ENCODE results near the gene ATRIP.
"Not testable (repeated sequence)": the region's sequence is repeated elsewhere in the genome, so short reads cannot be mapped to it uniquely, and the experiment has no call there.

ATRIP gene

GRCh38 chr3:48476426-48477053, 30.0 kb downstream of the ATRIP start:
- TF ChIP-seq ZNF544 (tag by site-specific recombination; IDR thresholded peaks at IDR 0.05): no peak
- no peak for TF ChIP-seq ZNF561 (tag by site-specific recombination; IDR thresholded peaks at IDR 0.05; ENCODE audit: borderline replicate concordance)
- no peak for TF ChIP-seq ZNF2 (tag by site-specific recombination; IDR thresholded peaks at IDR 0.05)
- TF ChIP-seq MEIS1 (CRISPR knock-in tag; IDR thresholded peaks at IDR 0.05; ENCODE audit: borderline replicate concordance): no peak
- no peak for TF ChIP-seq ZNF280D (tag by site-specific recombination; IDR thresholded peaks at IDR 0.05)
- no peak for TF ChIP-seq ZNF747 (tag by site-specific recombination; IDR thresholded peaks at IDR 0.05)
- no peak for TF ChIP-seq ZNF610 (tag by site-specific recombination; IDR thresholded peaks at IDR 0.05; ENCODE audit: borderline replicate concordance)
- TF ChIP-seq OVOL3 (tag by site-specific recombination; IDR thresholded peaks at IDR 0.05): no peak
- no peak for TF ChIP-seq ZNF292 (tag by site-specific recombination; IDR thresholded peaks at IDR 0.05; ENCODE audit: borderline replicate concordance, low read depth)
- Histone ChIP-seq H3K4me1 (ENCODE audit: control insufficient read depth, insufficient read depth, low read length) (no peaks in the 10 kb centered on the region), H3K4me3 (ENCODE audit: low read depth, low read length) (no peak overlapping the region), H3K9me3 (ENCODE audit: control insufficient read depth, insufficient read depth, low read depth, low read length) (no peaks in the 10 kb centered on the region), H3K36me3 (ENCODE audit: control insufficient read depth in 2 of 2, insufficient read depth in 1 of 2, low read length in 2 of 2) (no peaks in the 10 kb centered on the region; a peak in 1 of 3 replicates), H3K27ac (ENCODE audit: extremely low read depth, low read depth, low read length) (no peak overlapping the region)
- ChIA-PET POLR2A (interaction anchor here (0.5 kb wide), 1 partner anchor 855 kb away, joined by 3 read pairs; no protein-coding TSS in a partner anchor), CTCF (interaction anchor here (0.6 kb wide), 1 partner anchor 288 kb away, joined by 3 read pairs; the partner anchor contains the start of gene CDC25A)

- Histone ChIP-seq H3K9me3 (ENCODE audit: control insufficient read depth, insufficient read depth, low read depth, low read length) (no peaks in the 10 kb centered on the region), H3K4me3 (ENCODE audit: low read depth, low read length) (no peak overlapping the region), H3K27ac (ENCODE audit: extremely low read depth, low read depth, low read length) (no peak overlapping the region), H3K4me1 (ENCODE audit: control insufficient read depth, insufficient read depth, low read length) (no peaks in the 10 kb centered on the region), H3K36me3 (ENCODE audit: control insufficient read depth in 2 of 2, insufficient read depth in 1 of 2, low read length in 2 of 2) (no peaks in the 10 kb centered on the region)
- POLR2A ChIA-PET: no interaction called here
- TF ChIP-seq EGR2 (tag by site-specific recombination; IDR thresholded peaks at IDR 0.05; ENCODE audit: low read depth) (peak; percentile 4; the same call in 1 of the 2 replicates), SETDB1 (IDR thresholded peaks at IDR 0.05; ENCODE audit: insufficient read length, low read length) (no peak)
- CTCF ChIA-PET: no interaction called here
These were observed 31.5 kb downstream of the ATRIP start for GRCh38 chr3:48477959-48478520.

GRCh38 chr3:48478626-48479555, 32.4 kb downstream of the ATRIP start:
- TF ChIP-seq BCL6B (tag by site-specific recombination; IDR thresholded peaks at IDR 0.05) (no peak), ZNF785 (tag by site-specific recombination; IDR thresholded peaks at IDR 0.05) (no peak), ZNF10 (tag by site-specific recombination; IDR thresholded peaks at IDR 0.05) (no peak), PBX3 (CRISPR knock-in tag; IDR thresholded peaks at IDR 0.05) (no peak), ZFP37 (tag by site-specific recombination; IDR thresholded peaks at IDR 0.05) (no peak), SCRT2 (tag by site-specific recombination; IDR thresholded peaks at IDR 0.05) (no peak), ZNF354C (tag by site-specific recombination; IDR thresholded peaks at IDR 0.05; ENCODE audit: borderline replicate concordance, low read depth) (no peak), ZNF544 (tag by site-specific recombination; IDR thresholded peaks at IDR 0.05) (no peak)
- H3K4me3 ChIP-seq (ENCODE audit: low read depth, low read length): no peak overlapping the region
- ChIA-PET POLR2A (no interaction called here), CTCF (interaction anchor here (0.8 kb wide), 1 partner anchor 205 kb away, joined by 6 read pairs; no protein-coding TSS in a partner anchor)
- H3K4me1 ChIP-seq (ENCODE audit: control insufficient read depth, insufficient read depth, low read length): no peaks in the 10 kb centered on the region
- no peaks in the 10 kb centered on the region for H3K9me3 ChIP-seq (ENCODE audit: control insufficient read depth, insufficient read depth, low read depth, low read length)
- H3K36me3 ChIP-seq (ENCODE audit: control insufficient read depth in 2 of 2, insufficient read depth in 1 of 2, low read length in 2 of 2): no peaks in the 10 kb centered on the region
- no peak overlapping the region for H3K27ac ChIP-seq (ENCODE audit: extremely low read depth, low read depth, low read length)

- H3K4me1 ChIP-seq (ENCODE audit: control insufficient read depth, insufficient read depth, low read length); POLR2A ChIA-PET; H3K9me3 ChIP-seq (ENCODE audit: control insufficient read depth, insufficient read depth, low read depth, low read length); H3K27ac ChIP-seq (ENCODE audit: extremely low read depth, low read depth, low read length); H3K36me3 ChIP-seq (ENCODE audit: control insufficient read depth in 2 of 2, insufficient read depth in 1 of 2, low read length in 2 of 2); H3K4me3 ChIP-seq (ENCODE audit: low read depth, low read length); CTCF ChIA-PET: not testable (repeated sequence)
These were observed 34.4 kb downstream of the ATRIP start for GRCh38 chr3:48480891-48481290.
